Choroid plexus epithelial cell (primary cell): ENCODE measurements around the gene AQP12B.
"Not testable (repeated sequence)": the region's sequence is repeated elsewhere in the genome, so short reads cannot be mapped to it uniquely, and the experiment has no call there.

Source experiments
- DNase-seq: peaks from one replicate; pipeline ENCODE4 v3.0.0-alpha.2; 2010; ENCODE audit warnings: low read depth
- H3K4me3 ChIP-seq: 2 replicates; pipeline ENCODE4 v1.5.1; 2011; ENCODE audit warnings: low read depth, mild to moderate bottlenecking, control low read depth, low read length, moderate library complexity
- CTCF ChIP-seq: conservative IDR thresholded peaks from 2 replicates; pipeline ENCODE4 v1.5.1; 2011; ENCODE audit warnings: low read depth, mild to moderate bottlenecking, control low read depth, inconsistent platforms, low read length, moderate library complexity

AQP12B gene

GRCh38 chr2:240670950-240671349 is 11.7 kb downstream of the AQP12B start:
- no peak for TF ChIP-seq CTCF
- DNase-seq, result no peak
- no peak overlapping the region for H3K4me3 ChIP-seq

GRCh38 chr2:240670402-240670801 is 12.3 kb downstream of the AQP12B start:
- TF ChIP-seq CTCF, result no peak
- H3K4me3 ChIP-seq, result no peak overlapping the region
- no peak for DNase-seq

- no peak for TF ChIP-seq CTCF
- no peak for DNase-seq
- no peak overlapping the region for H3K4me3 ChIP-seq
Measured at GRCh38 chr2:240664622-240665021, 18.1 kb downstream of the AQP12B start.

GRCh38 chr2:240663546-240664190 is 19.0 kb downstream of the AQP12B start:
- DNase-seq, result peak; percentile 8
- peak; percentile 22 for TF ChIP-seq CTCF
- H3K4me3 ChIP-seq, result no peak overlapping the region

GRCh38 chr2:240662681-240663080 is 20.0 kb downstream of the AQP12B start:
- no peak for TF ChIP-seq CTCF
- H3K4me3 ChIP-seq, result no peak overlapping the region
- DNase-seq, result peak; percentile 62

- DNase-seq, H3K4me3 ChIP-seq: not testable (repeated sequence)
Measured at GRCh38 chr2:240659883-240660282, 22.8 kb downstream of the AQP12B start.

- no peak overlapping the region for H3K4me3 ChIP-seq
- no peak for TF ChIP-seq CTCF
- peak; percentile 56 for DNase-seq
Measured at GRCh38 chr2:240655931-240656886, 26.5 kb downstream of the AQP12B start.
